Measurements from ENCODE around the gene FAF1.

DNA sequence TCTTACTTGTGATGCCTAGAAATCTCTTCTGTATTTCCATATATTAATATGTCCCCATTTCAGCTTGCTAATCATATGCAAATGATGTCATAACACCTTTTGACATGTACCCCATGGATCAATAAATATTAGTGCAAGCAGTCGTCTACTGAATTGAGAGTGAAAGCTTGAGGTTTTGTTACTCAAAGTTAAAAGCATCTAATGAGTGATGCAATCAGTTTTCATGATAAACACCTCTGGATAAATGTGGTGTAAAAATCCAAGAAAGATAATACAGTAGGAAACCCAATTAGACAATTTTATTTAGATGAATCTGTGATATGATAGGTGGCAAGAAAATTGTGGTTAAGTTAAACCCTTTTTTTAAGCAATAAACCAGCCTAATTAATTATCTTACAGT is 395.6 kb downstream of the FAF1 start:
- TF ChIP-seq, protein P1, sequence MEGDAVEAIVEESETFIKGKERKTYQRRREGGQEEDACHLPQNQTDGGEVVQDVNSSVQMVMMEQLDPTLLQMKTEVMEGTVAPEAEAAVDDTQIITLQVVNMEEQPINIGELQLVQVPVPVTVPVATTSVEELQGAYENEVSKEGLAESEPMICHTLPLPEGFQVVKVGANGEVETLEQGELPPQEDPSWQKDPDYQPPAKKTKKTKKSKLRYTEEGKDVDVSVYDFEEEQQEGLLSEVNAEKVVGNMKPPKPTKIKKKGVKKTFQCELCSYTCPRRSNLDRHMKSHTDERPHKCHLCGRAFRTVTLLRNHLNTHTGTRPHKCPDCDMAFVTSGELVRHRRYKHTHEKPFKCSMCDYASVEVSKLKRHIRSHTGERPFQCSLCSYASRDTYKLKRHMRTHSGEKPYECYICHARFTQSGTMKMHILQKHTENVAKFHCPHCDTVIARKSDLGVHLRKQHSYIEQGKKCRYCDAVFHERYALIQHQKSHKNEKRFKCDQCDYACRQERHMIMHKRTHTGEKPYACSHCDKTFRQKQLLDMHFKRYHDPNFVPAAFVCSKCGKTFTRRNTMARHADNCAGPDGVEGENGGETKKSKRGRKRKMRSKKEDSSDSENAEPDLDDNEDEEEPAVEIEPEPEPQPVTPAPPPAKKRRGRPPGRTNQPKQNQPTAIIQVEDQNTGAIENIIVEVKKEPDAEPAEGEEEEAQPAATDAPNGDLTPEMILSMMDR (IDR thresholded peaks at IDR 0.05), result no peak
- TF ChIP-seq POLR2A (IDR thresholded peaks at IDR 0.05) (no peak), POLR2AphosphoS5 (IDR thresholded peaks at IDR 0.05) (no peak)
